DMS153 treated with DMSO at 0.1 percent for 48 hours (cell line): Measurements from ENCODE around the gene SH2D2A.
A peak's percentile ranks its signal among the peaks of the same experiment; 100 is the strongest.

Experiments used
- DNase-seq: peaks from one replicate; lab custom pipeline; 2025; ENCODE audit not compliant: unreplicated experiment; lab: John Stamatoyannopoulos, UW

Gene SH2D2A

GRCh38 chr1:156848461-156849150 is 32.0 kb upstream of the SH2D2A start:
- no peak for DNase-seq

- DNase-seq, result no peak
Measured at GRCh38 chr1:156847591-156848460, 31.2 kb upstream of the SH2D2A start.

GRCh38 chr1:156846643-156847042 is 30.0 kb upstream of the SH2D2A start:
- no peak for DNase-seq

- DNase-seq, result no peak
Measured at GRCh38 chr1:156845953-156846545, 29.4 kb upstream of the SH2D2A start.

- no peak for DNase-seq
Measured at GRCh38 chr1:156845055-156845952, 28.7 kb upstream of the SH2D2A start.

- DNase-seq, result no peak
Measured at GRCh38 chr1:156844638-156845037, 28.0 kb upstream of the SH2D2A start.

GRCh38 chr1:156844102-156844501 is 27.5 kb upstream of the SH2D2A start:
- DNase-seq, result no peak

GRCh38 chr1:156842618-156843300 is 26.1 kb upstream of the SH2D2A start:
- no peak for DNase-seq

GRCh38 chr1:156841295-156841855 is 24.7 kb upstream of the SH2D2A start:
- DNase-seq, result no peak

- DNase-seq, result no peak
Measured at GRCh38 chr1:156840898-156841279, 24.2 kb upstream of the SH2D2A start.

GRCh38 chr1:156840186-156840897 is 23.7 kb upstream of the SH2D2A start:
- DNase-seq, result no peak

- DNase-seq, result no peak
Measured at GRCh38 chr1:156839426-156840109, 22.9 kb upstream of the SH2D2A start.

GRCh38 chr1:156838972-156839371 is 22.3 kb upstream of the SH2D2A start:
- DNase-seq, result peak; percentile 9

- no peak for DNase-seq
Measured at GRCh38 chr1:156836892-156837291, 20.2 kb upstream of the SH2D2A start.

- DNase-seq, result no peak
Measured at GRCh38 chr1:156836041-156836654, 19.5 kb upstream of the SH2D2A start.

GRCh38 chr1:156834322-156834721 is 17.7 kb upstream of the SH2D2A start:
- DNase-seq, result no peak

- DNase-seq, result no peak
Measured at GRCh38 chr1:156833603-156834002, 17.0 kb upstream of the SH2D2A start.

- no peak for DNase-seq
Measured at GRCh38 chr1:156832434-156832833, 15.8 kb upstream of the SH2D2A start.
